Pancreas (tissue), 10 donors: ENCODE results near the gene PGM1. TPM values are rescaled to one million over a fixed set of nuclear protein-coding genes. Genes with fewer than 3 reads are reported as not detected.

Source experiments
- ATAC-seq, 4 donors: fragments of 200-7000 bp; cut with Tn5 transposase; one replicate each; pipeline versions ENCODE4 v1.8.0 to v1.9.1; 2020; ENCODE audit warnings: mild to moderate bottlenecking in 4 of 4, moderate library complexity in 4 of 4
- DNase-seq, 6 donors: peaks; one replicate each; pipeline ENCODE4 v3.0.0-alpha.2; 2020
- FAIRE-seq: peaks from 2 replicates; lab custom pipeline; 2012; peaks lifted over from hg19 to GRCh38; lab: Jason Lieb, UNC
- H3K27ac ChIP-seq, 4 donors: fragments of 200-600 bp; sonication (generic); 1 replicate in 3 of 4; 2 replicates in 1 of 4; pipeline versions ENCODE4 v1.5.0 to v1.8.0; 2020
- H3K27me3 ChIP-seq, 4 donors: fragments of 200-600 bp; one replicate each; pipeline ENCODE4 v1.8.0; 2021
- H3K36me3 ChIP-seq, 3 donors: fragments of 200-600 bp; sonication (generic) in 1 of 3; one replicate each; pipeline versions ENCODE4 v1.5.0 to v1.8.0; 2020 to 2021
- H3K4me1 ChIP-seq, 3 donors: fragments of 200-600 bp; one replicate each; pipeline ENCODE4 v1.8.0; 2021
- H3K4me3 ChIP-seq, 4 donors: fragments of 200-600 bp; sonication (generic) in 2 of 4; one replicate each; pipeline versions ENCODE4 v1.5.0 to v1.8.0; 2020 to 2021
- H3K9me3 ChIP-seq, 4 donors: fragments of 200-600 bp; one replicate each; pipeline ENCODE4 v1.8.0; 2021
- CTCF ChIP-seq, 4 donors: fragments of 200-600 bp; sonication (generic) in 3 of 4; IDR thresholded peaks; one replicate each; pipeline versions ENCODE4 v1.5.0 to v1.8.0; 2021; ENCODE audit warnings: antibody characterized with exemption in 4 of 4
- WGBS, 2 donors: extraction: QIAGEN DNeasy Blood & Tissue Kit; methylation state at CpG; one replicate each; pipeline ENCODE4 v1.1.7; 2013; 5-methylcytosine and 5-hydroxymethylcytosine counted together
- intact Hi-C, 3 donors: fragments of 100-400 bp; cut with DNase I; formaldehyde crosslinking; loops; one replicate each; pipeline versions ENCODE4 v1.11.1 to v1.14.2; 2022
- polyA plus RNA-seq, 2 donors: library from polyadenylated mRNA; stranded (reverse); fragments of 200-250 nt; gene quantifications; one replicate each; pipeline ENCODE4 v1.2.3, GENCODE V29; 2013
- total RNA-seq, 6 donors: library from RNA; stranded (reverse); fragmentation: NEBNext Ultra II Directional in 4 of 6; extraction: Animal tissue kit (Norgen Biotek cat#: 25700) in 4 of 6; gene quantifications; one replicate each; pipeline versions ENCODE4 v1.2.1 to v1.2.4, GENCODE V29; 2021 to 2023
- donor health status: healthy with polysubstance abuse.
- donor health status: DM: no; HTN: no; CAD: no; lungs with moderate emphysema.
- donor health status: DM: no; HTN: no; CAD: no.
- donor health status: control.
- donor health status: control.
- donor health status: Bipolar disorder and iron deficiency.
- donor health status: DM: yes; HTN: yes; CAD: no.
- donor health status: DM: no; HTN: no; CAD: no.
- donor health status: DM: no; HTN: no; CAD: no.
- donor health status: DM: yes; HTN: yes; CAD: no.

PGM1 gene
- total and polyA plus RNA-seq, 8 donors: 19.8 to 106 (median 63.5) TPM

GRCh38 chr1:63548877-63549276 lies 44.3 kb upstream of the PGM1 start:
- FAIRE-seq: no peak

GRCh38 chr1:63555480-63555879 lies 37.7 kb upstream of the PGM1 start:
- no peak for FAIRE-seq
- intact Hi-C loops: no loop called here

More at GRCh38 chr1:63548877-63549276, 44.3 kb upstream of the PGM1 start:
- DNase-seq (no peak), ATAC-seq (no peak)
- no peak for TF ChIP-seq CTCF (IDR thresholded peaks at IDR 0.05)
- H3K27ac ChIP-seq: no peak overlapping the region
- no peaks in the 10 kb centered on the region for H3K4me1 ChIP-seq
- 91 to 96% methylated on average over 13 of the region's 13 CpGs for WGBS, 2 donors
- intact Hi-C loops: no loop called here
- H3K27me3 ChIP-seq: no peaks in the 10 kb centered on the region
- no peaks in the 10 kb centered on the region for H3K9me3 ChIP-seq
- no peak overlapping the region for H3K4me3 ChIP-seq
- peaks cover 0 to 5% (median 0%) of the 10 kb centered on the region in 3 donors for H3K36me3 ChIP-seq

GRCh38 chr1:63557365-63557987 lies 35.7 kb upstream of the PGM1 start:
- Histone ChIP-seq H3K9me3 (no peaks in the 10 kb centered on the region), H3K27ac (no peak overlapping the region), H3K4me3 (no peak overlapping the region), H3K4me1 (peaks cover 0 to 12% (median 9%) of the 10 kb centered on the region in 3 donors), H3K27me3 (no peaks in the 10 kb centered on the region), H3K36me3 (no peaks in the 10 kb centered on the region)
- intact Hi-C loops: no loop called here
- ATAC-seq (peak; percentile 53 to 85 (median 74)), DNase-seq (peak in 2 of 6 donors; percentile 11 to 34), FAIRE-seq (no peak)
- WGBS, 2 donors: 51 to 61% methylated on average over 6 of the region's 6 CpGs
- TF ChIP-seq CTCF (IDR thresholded peaks at IDR 0.05): peak in 3 of 4 donors; percentile 19 to 51 (median 34)

More at GRCh38 chr1:63555480-63555879, 37.7 kb upstream of the PGM1 start:
- no peaks in the 10 kb centered on the region for H3K36me3 ChIP-seq
- no peak for TF ChIP-seq CTCF (IDR thresholded peaks at IDR 0.05)
- no peaks in the 10 kb centered on the region for H3K9me3 ChIP-seq
- DNase-seq: no peak
- no peak overlapping the region for H3K4me3 ChIP-seq
- H3K27ac ChIP-seq: no peak overlapping the region
- no peak for ATAC-seq
- peaks cover 0 to 12% (median 9%) of the 10 kb centered on the region in 3 donors for H3K4me1 ChIP-seq
- no peaks in the 10 kb centered on the region for H3K27me3 ChIP-seq

GRCh38 chr1:63559357-63559756 lies 33.9 kb upstream of the PGM1 start:
- intact Hi-C loops: no loop called here
- DNase-seq (no peak), FAIRE-seq (no peak), ATAC-seq (no peak)
- Histone ChIP-seq H3K36me3 (no peaks in the 10 kb centered on the region), H3K27ac (no peak overlapping the region), H3K4me1 (peaks cover 0 to 12% (median 9%) of the 10 kb centered on the region in 3 donors), H3K9me3 (no peaks in the 10 kb centered on the region), H3K27me3 (no peaks in the 10 kb centered on the region), H3K4me3 (no peak overlapping the region)
- 69 to 72% methylated on average over 2 of the region's 2 CpGs for WGBS, 2 donors
- no peak for TF ChIP-seq CTCF (IDR thresholded peaks at IDR 0.05)

GRCh38 chr1:63563745-63564144 lies 29.5 kb upstream of the PGM1 start:
- intact Hi-C loops: no loop called here
- no peak for FAIRE-seq
- no peaks in the 10 kb centered on the region for H3K27me3 ChIP-seq

More at GRCh38 chr1:63563745-63564144, 29.5 kb upstream of the PGM1 start:
- no peak overlapping the region for H3K27ac ChIP-seq
- H3K9me3 ChIP-seq: no peaks in the 10 kb centered on the region
- no peak for TF ChIP-seq CTCF (IDR thresholded peaks at IDR 0.05)
- ATAC-seq (no peak), DNase-seq (no peak)
- no peaks in the 10 kb centered on the region for H3K36me3 ChIP-seq
- H3K4me3 ChIP-seq: no peak overlapping the region
- peaks cover 0 to under 1% (median 0%) of the 10 kb centered on the region in 3 donors for H3K4me1 ChIP-seq
